GM13977 (cell line): ENCODE data around the gene FLVCR2.
"Not testable (repeated sequence)": the region's sequence is repeated elsewhere in the genome, so short reads cannot be mapped to it uniquely, and the experiment has no call there.

ENCODE experiments used
- DNase-seq: peaks from one replicate; pipeline ENCODE4 v3.0.0; 2012; ENCODE audit warnings: low spot score
- CTCF ChIP-seq: IDR thresholded peaks from 2 replicates; pipeline ENCODE4 v1.5.1; 2012; ENCODE audit warnings: mild to moderate bottlenecking, control low read depth; ENCODE audit not compliant: insufficient read depth; ENCODE audit errors: extremely low read depth, missing control alignments
- in situ Hi-C: fragments of 300-500 bp; cut with MboI; formaldehyde crosslinking; loops from one replicate; pipeline ENCODE4 v1.12.0; 2022; ENCODE audit warnings: low sequenced_read_pairs, low pct_unique_long_range_greater_than_20kb, mixed read lengths, inconsistent platforms; ENCODE audit not compliant: unreplicated experiment

Gene FLVCR2

GRCh38 chr14:75579882-75580281 lies 1.5 kb downstream of the FLVCR2 start:
- in situ Hi-C loops, result loop anchor here (5.0 kb wide), 1 partner anchor 67 kb away; no protein-coding TSS in a partner anchor
- TF ChIP-seq CTCF, result no peak
- DNase-seq, result no peak

GRCh38 chr14:75587388-75587787 lies 9.0 kb downstream of the FLVCR2 start:
- DNase-seq, result no peak
- no peak for TF ChIP-seq CTCF
- in situ Hi-C loops, result no loop called here

- in situ Hi-C loops, result no loop called here
- TF ChIP-seq CTCF, result no peak
- no peak for DNase-seq
These were observed 11.5 kb downstream of the FLVCR2 start for GRCh38 chr14:75589931-75590330.

GRCh38 chr14:75591331-75591946 lies 13.0 kb downstream of the FLVCR2 start:
- no peak for DNase-seq
- no peak for TF ChIP-seq CTCF
- in situ Hi-C loops, result no loop called here

GRCh38 chr14:75591987-75592575 lies 13.7 kb downstream of the FLVCR2 start:
- DNase-seq, result no peak
- no peak for TF ChIP-seq CTCF
- in situ Hi-C loops, result no loop called here

GRCh38 chr14:75595226-75595625 lies 16.8 kb downstream of the FLVCR2 start:
- in situ Hi-C loops, result no loop called here
- DNase-seq, result no peak
- no peak for TF ChIP-seq CTCF

- no peak for DNase-seq
- in situ Hi-C loops, result no loop called here
- TF ChIP-seq CTCF, result no peak
These were observed 18.7 kb downstream of the FLVCR2 start for GRCh38 chr14:75597149-75597548.

- not testable (repeated sequence) for DNase-seq
These were observed 21.7 kb downstream of the FLVCR2 start for GRCh38 chr14:75600100-75600499.

GRCh38 chr14:75601061-75601460 lies 22.6 kb downstream of the FLVCR2 start:
- in situ Hi-C loops, DNase-seq: not testable (repeated sequence)

More at GRCh38 chr14:75600100-75600499, 21.7 kb downstream of the FLVCR2 start:
- in situ Hi-C loops, result not testable (repeated sequence)
